ENCODE data around the gene CRHR1.

- TF ChIP-seq POLR2AphosphoS5 (IDR thresholded peaks at IDR 0.05; ENCODE audit: low read depth, low read length), result no peak
- TF ChIP-seq POLR2A (IDR thresholded peaks at IDR 0.05; ENCODE audit: low read depth, low read length), result no peak
- TF ChIP-seq TAF1 (IDR thresholded peaks at IDR 0.05; ENCODE audit: borderline replicate concordance, low read depth, low read length), result no peak
These were observed 55.3 kb downstream of the CRHR1 start for GRCh38 chr17:45839442-45839841.

Measured in GM12892 (cell line).